Activated CD4-positive, alpha-beta T cell treated with anti-CD3 and anti-CD28 coated beads, Interleukin-2, amount 50 U/mL, for 4 hours (primary cell): ENCODE results near the gene STAG1.
"Not testable (repeated sequence)": the region's sequence is repeated elsewhere in the genome, so short reads cannot be mapped to it uniquely, and the experiment has no call there.

Source experiments
- DNase-seq, 2 experiments: peaks; one replicate each; pipeline ENCODE4 v3.0.0-alpha.2; 2020

STAG1 gene

DNA sequence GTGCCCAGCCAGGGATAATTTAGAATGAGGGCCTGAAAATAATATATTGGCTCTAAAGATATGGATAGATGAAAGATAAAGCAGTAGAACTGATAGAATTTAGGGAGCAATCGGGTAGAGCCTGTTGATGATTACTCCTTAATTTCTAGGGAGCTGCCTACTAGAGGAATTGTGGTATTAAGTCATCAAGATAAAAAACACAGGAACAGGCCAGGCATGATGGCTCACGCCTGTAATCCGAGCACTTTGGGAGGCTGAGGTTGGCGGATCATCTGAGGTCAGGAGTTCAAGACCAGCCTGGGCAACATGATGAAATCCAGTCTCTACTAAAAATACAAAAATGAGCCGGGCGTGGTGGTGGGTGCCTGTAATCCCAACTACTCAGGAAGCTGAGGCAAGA, 371.6 kb downstream of the STAG1 start:
- DNase-seq: no peak

- DNase-seq: no peak
These were observed 374.2 kb downstream of the STAG1 start for GRCh38 chr3:136378011-136378410.

GRCh38 chr3:136377508-136377907, 374.7 kb downstream of the STAG1 start:
- DNase-seq: no peak

- DNase-seq: not testable (repeated sequence)
These were observed 376.4 kb downstream of the STAG1 start for GRCh38 chr3:136375800-136376199.

- DNase-seq: no peak
These were observed 385.9 kb downstream of the STAG1 start for GRCh38 chr3:136366289-136366688.

- DNase-seq: no peak
These were observed 398.7 kb downstream of the STAG1 start for GRCh38 chr3:136353461-136353860.

DNA sequence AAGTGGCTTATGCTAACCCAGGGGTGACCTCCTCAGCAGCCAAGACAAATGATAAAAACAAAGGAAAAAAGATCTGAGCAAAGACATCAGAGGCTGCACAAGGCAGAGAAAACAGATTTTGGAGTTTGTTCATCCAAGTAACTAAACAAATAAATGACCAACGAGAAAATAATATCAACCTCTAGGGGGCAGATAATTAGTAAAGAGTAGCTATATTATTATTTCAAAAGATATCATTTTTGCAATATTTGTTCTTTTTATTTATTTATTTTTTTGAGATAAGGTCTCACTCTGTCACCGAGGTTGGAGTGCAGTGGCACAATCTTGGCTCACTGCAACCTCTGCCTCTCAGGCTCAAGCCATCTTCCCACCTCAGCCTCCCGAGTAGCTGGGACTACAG, 400.3 kb downstream of the STAG1 start:
- DNase-seq: no peak

- DNase-seq: no peak
These were observed 400.8 kb downstream of the STAG1 start for GRCh38 chr3:136351351-136351750.

- DNase-seq: no peak
These were observed 401.6 kb downstream of the STAG1 start for GRCh38 chr3:136350557-136350956.

DNA sequence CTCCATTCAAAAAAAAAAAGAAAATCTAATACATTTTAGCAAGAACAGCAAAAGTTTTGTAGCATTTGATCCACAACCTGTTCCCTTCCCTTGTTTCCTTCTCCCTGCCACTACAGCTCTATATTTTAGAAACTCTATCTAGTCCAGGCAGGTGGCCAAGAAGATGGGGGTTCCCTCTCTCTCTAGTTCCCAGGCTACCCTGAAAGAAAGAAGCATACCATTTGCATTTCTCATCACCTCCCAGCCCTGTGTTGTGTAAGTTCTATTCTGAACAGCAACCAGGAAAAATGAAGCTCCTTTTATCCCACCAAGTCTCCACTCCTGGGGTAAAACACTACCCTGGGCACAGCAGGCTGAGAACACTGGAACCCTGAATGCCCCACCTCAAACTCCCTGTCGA, 402.0 kb downstream of the STAG1 start:
- DNase-seq: no peak

DNA sequence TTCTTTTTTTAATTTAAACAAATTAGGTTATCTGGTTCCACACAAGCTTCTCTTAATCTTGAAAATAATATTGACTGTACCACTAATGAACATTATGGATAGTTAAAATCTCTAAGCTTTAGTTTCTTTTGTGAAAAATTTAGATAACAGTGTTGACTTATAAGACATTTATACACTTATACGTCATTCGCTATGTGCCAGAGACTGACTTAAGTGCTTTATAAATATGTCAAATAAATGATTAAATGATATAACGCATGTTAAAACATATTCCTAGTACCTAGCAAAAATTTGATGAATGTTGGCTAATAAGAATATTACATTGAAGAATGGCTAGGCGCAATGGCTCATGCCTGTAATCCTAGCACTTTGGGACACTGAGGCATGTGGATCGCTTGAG, 405.7 kb downstream of the STAG1 start:
- DNase-seq: no peak

DNA sequence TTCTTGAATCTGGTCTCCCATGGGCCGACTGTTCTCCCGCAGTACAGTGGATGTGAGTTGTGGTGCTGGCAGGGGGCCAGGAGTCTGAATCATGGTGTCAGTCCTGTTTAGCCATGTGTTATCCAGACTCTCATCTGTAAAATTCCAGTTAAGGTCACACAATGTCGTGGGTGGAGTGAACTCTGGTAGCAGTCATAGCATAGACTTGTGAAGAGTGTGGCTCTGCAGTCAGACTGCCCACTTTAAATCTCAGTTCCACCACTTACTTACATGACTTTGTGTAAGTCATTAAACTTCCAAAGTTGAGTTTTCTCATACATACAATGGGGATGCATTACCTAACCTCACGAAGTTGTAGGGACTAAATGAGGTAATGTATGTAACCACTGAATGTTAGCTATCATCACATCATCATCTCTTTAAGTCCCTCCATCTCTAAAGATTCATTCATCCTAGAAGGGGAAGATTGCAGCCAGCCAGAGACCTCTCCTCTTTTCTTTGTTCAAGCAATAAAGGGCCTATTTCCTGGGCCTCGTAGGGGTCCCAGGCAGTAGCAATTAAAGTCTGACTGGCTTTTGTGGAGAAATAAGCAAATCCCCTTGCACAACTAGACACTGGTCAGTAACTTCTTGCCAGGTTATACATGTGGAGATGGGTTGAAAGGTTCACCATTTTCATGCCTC, 408.2 kb downstream of the STAG1 start:
- no peak for DNase-seq

GRCh38 chr3:136343446-136343845, 408.7 kb downstream of the STAG1 start:
- DNase-seq: no peak

GRCh38 chr3:136336329-136337100, 415.7 kb downstream of the STAG1 start:
- no peak for DNase-seq

GRCh38 chr3:136334726-136335125, 417.5 kb downstream of the STAG1 start:
- DNase-seq: not testable (repeated sequence)

DNA sequence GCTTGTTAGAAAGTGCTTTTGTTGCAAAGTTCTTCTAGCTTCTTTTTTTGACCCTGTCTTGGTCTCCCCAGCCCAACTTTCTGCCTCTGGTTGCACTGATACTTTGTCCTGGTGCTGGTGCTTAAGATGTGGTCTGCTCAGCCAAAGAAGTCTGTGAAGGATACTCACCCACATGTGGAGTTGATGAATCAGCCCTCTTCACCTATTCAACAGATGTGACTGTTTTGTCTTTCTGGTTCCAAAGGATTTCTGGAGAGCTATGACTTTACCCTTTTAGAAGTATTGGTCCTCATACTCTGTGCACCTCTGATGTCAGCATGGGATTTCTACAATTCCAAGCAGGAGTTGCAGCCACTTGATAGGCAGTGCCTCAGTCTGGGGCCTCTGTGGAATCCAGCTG, 418.0 kb downstream of the STAG1 start:
- DNase-seq: no peak

DNA sequence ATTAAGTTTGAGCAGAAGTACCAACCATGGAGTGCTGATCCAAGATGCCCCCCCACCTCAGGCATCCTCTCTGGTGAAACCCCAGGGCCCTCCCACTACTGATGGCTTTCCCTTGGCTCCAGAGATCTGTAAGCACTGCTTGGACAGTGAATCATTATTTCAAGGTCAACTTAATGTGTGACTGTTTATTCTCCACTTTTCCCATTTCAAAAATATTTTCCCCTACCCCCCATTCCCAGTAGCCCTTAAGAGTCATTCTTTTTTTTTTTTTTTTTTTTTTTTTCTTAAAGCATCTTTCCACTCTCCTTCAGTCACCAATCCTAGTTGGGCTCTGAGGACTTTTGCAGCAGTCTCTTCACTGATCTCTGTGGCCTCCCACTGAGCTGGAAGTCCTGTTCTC, 419.4 kb downstream of the STAG1 start:
- no peak for DNase-seq

DNA sequence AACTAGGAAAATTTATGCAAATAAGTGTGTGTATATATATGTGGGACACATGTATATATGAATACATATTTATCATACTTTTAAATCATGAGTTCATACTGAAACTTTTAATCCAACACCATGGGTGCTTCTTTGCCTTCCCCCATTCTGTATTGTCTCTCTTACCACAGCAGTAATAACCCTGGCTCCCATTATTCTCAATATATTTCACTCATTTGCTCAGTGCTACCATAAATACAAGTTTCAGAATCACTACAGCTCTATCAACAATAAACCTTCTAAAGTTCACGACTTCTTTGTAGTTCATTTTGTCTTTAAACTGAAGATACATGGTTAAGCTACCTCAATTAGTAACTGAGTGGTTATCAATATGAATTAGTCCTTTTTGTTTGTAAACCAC, 419.9 kb downstream of the STAG1 start:
- DNase-seq: no peak

GRCh38 chr3:136330900-136331299, 421.3 kb downstream of the STAG1 start:
- DNase-seq: no peak

- no peak for DNase-seq
These were observed 422.6 kb downstream of the STAG1 start for GRCh38 chr3:136329593-136329992.

DNA sequence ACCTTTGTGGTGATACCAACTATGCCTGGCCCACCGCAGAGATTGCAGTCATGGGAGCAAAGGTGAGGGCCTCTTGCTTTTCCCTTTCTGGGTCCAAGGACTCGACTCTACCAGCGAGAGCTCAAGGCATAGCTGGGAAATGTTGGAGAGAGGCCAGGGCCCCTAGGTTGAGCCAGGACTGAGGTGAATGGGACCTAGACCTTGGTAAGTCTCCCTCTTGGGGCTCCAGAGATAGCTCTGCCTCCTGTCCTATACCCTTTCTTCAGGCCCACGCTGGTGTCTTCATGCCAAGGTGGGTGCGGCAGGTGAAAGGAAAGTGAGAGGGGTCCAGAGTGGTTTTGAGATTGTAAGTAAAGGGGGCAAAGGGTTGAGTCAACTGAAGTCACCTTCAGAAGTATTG, 424.5 kb downstream of the STAG1 start:
- no peak for DNase-seq

DNA sequence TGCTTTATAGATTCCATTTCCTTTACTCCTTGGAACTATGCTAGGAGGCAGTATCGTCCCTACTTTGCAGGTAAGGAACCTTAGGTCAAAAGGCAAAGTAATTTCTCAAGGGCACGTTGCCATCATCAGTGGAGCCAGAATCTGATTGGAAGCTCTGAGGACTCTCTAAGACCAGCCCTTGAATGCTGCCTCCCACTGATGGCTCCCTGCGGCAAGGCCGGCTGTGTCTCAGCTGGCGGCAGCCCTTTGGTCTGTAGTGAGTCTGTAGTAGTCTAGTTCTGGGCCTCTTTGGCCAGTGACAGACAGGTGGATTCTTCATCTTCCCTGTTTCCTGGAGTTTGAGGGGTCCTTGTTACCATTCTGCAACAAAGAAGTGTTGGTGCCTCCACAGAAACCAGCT, 425.9 kb downstream of the STAG1 start:
- DNase-seq: no peak

DNA sequence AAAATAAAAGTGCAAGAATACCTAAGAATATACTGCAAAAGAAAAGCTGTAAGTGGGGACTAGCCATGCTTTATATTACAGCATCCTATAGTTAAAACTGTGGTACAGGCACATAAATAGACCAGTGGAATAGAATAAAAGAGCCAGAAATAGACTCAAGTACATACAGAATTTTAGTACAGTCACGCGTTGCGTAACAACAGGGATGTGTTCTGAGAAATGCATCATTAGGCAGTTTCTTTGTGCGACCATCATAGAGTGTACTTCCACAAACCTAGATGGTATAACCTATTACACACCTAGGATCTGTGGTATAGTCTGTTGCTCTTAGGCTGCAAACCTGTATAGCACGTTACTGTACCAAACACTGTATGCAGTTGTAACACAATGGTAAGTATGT, 440.2 kb downstream of the STAG1 start:
- DNase-seq: no peak

DNA sequence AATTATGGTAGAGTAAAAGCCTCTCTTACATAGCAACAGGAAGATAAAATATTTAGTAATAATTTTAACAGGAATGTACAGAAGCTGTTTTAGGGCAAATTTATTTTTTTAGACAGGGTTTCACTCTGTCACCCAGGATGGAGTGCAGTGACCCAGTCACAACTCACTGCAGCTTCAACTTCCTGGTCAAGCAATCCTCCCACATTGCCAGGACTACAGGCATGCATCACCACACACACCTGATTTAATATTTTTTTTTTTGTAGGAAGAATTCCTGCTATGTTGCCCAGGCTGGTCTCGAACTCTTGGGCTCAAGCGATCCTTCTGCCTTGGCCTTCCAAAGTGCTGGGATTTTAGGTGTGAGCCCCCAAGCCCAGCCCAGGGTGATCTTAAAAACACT, 440.9 kb downstream of the STAG1 start:
- DNase-seq: no peak

DNA sequence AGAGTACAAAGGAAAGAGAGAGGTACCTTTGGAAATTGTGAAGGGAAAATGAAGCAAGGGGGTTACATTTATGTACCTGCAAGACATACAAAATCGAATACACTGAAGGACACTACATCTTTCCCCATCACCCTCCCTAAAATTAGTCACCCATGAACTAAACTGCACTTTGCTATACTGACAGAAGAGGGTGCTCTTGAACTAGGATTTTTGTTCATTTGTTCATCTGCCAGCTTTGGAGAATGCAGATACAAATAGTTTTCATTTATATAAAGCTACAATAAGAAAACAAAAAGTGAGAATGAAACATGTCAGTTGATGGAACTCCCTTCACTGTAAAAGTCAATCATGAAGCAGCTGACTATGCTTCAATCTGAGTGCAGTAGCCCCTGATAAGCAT, 446.3 kb downstream of the STAG1 start:
- no peak for DNase-seq
